H9 (cell line): ENCODE data around the gene CDS1. TPM values are rescaled to one million over a fixed set of nuclear protein-coding genes. Genes with fewer than 3 reads are reported as not detected.

Experiments used
- DNase-seq: peaks from one replicate; pipeline ENCODE4 v3.0.0-alpha.2; 2017
- H2AFZ ChIP-seq: one replicate; pipeline ENCODE4 v1.6.1; 2013; ENCODE audit warnings: mild to moderate bottlenecking, low read length, control low read depth, moderate library complexity
- H2AK5ac ChIP-seq: 2 replicates; pipeline ENCODE4 v1.6.1; 2013; ENCODE audit warnings: low read length, control low read depth, mixed read lengths; ENCODE audit not compliant: insufficient read length
- H2BK120ac ChIP-seq: one replicate; pipeline ENCODE4 v1.6.1; 2013; ENCODE audit warnings: low read depth, mild to moderate bottlenecking, low read length, control low read depth, inconsistent platforms; ENCODE audit not compliant: poor library complexity, severe bottlenecking
- H2BK12ac ChIP-seq: 2 replicates; pipeline ENCODE4 v1.6.1; 2013; ENCODE audit warnings: low read length, control low read depth, mixed read lengths, low read depth; ENCODE audit not compliant: insufficient read length
- H2BK15ac ChIP-seq: 2 replicates; pipeline ENCODE4 v1.6.1; 2013; ENCODE audit warnings: low read depth, low read length, control low read depth
- H2BK20ac ChIP-seq: one replicate; pipeline ENCODE4 v1.6.1; 2013; ENCODE audit warnings: low read depth, mild to moderate bottlenecking, low read length, control low read depth, inconsistent platforms; ENCODE audit not compliant: poor library complexity, severe bottlenecking
- H2BK5ac ChIP-seq: 2 replicates; pipeline ENCODE4 v1.6.1; 2013; ENCODE audit warnings: low read length, control low read depth, mixed read lengths; ENCODE audit not compliant: insufficient read length
- H3K14ac ChIP-seq: 2 replicates; pipeline ENCODE4 v1.6.1; 2013; ENCODE audit warnings: low read length, control low read depth; ENCODE audit not compliant: insufficient read depth
- H3K18ac ChIP-seq: 2 replicates; pipeline ENCODE4 v1.6.1; 2013; ENCODE audit warnings: low read depth, mild to moderate bottlenecking, mixed read lengths, low read length, control low read depth; ENCODE audit not compliant: insufficient read length
- H3K23ac ChIP-seq: 2 replicates; pipeline ENCODE4 v1.6.1; 2013; ENCODE audit warnings: low read length, control low read depth, mixed read lengths, low read depth; ENCODE audit not compliant: insufficient read length
- H3K23me2 ChIP-seq: 2 replicates; pipeline ENCODE4 v1.6.1; 2013; ENCODE audit warnings: low read depth, mild to moderate bottlenecking, mixed read lengths, low read length, control low read depth; ENCODE audit not compliant: insufficient read length, poor library complexity, severe bottlenecking
- H3K27ac ChIP-seq: 2 replicates; pipeline ENCODE4 v1.5.1; 2013; ENCODE audit warnings: low read length, control low read depth, mixed read lengths, low read depth; ENCODE audit not compliant: insufficient read length
- H3K27me3 ChIP-seq: 2 replicates; pipeline ENCODE4 v1.6.1; 2013; ENCODE audit warnings: low read length, control low read depth, inconsistent platforms; ENCODE audit not compliant: insufficient read depth
- H3K4ac ChIP-seq: 2 replicates; pipeline ENCODE4 v1.6.1; 2013; ENCODE audit warnings: low read depth, mild to moderate bottlenecking, control low read depth, inconsistent platforms, low read length, moderate library complexity
- H3K4me1 ChIP-seq: 2 replicates; pipeline ENCODE4 v1.6.1; 2013; ENCODE audit warnings: low read length, control low read depth, inconsistent platforms; ENCODE audit not compliant: insufficient read depth
- H3K4me2 ChIP-seq: 2 replicates; pipeline ENCODE4 v1.6.1; 2013; ENCODE audit warnings: low read length, control low read depth, mixed read lengths; ENCODE audit not compliant: insufficient read length, insufficient read depth
- H3K56ac ChIP-seq: 2 replicates; pipeline ENCODE4 v1.6.1; 2013; ENCODE audit warnings: low read depth, mild to moderate bottlenecking, mixed read lengths, low read length, control low read depth; ENCODE audit not compliant: insufficient read length
- H3K79me1 ChIP-seq: 2 replicates; pipeline ENCODE4 v1.6.1; 2013; ENCODE audit warnings: low read depth, mild to moderate bottlenecking, moderate library complexity, low read length, control low read depth, inconsistent platforms; ENCODE audit not compliant: insufficient read depth, poor library complexity, severe bottlenecking
- H3K79me2 ChIP-seq: 2 replicates; pipeline ENCODE4 v1.6.1; 2013; ENCODE audit warnings: low read length, control low read depth, inconsistent platforms; ENCODE audit not compliant: insufficient read depth
- H3K9ac ChIP-seq: 2 replicates; pipeline ENCODE4 v1.6.1; 2013; ENCODE audit warnings: low read length, control low read depth, mixed read lengths; ENCODE audit not compliant: insufficient read length; ENCODE audit errors: extremely low read depth
- H3K9me3 ChIP-seq: one replicate; pipeline ENCODE4 v1.6.1; 2013; ENCODE audit warnings: low read depth, low read length, inconsistent platforms; ENCODE audit not compliant: control insufficient read depth
- H3T11ph ChIP-seq: one replicate; pipeline ENCODE4 v1.6.1; 2013; ENCODE audit warnings: mild to moderate bottlenecking, low read length, control low read depth, inconsistent platforms
- H4K20me1 ChIP-seq: one replicate; pipeline ENCODE4 v1.6.1; 2013; ENCODE audit not compliant: control insufficient read depth, insufficient read length, insufficient read depth
- H4K5ac ChIP-seq: 2 replicates; pipeline ENCODE4 v1.6.1; 2013; ENCODE audit warnings: low read depth, mild to moderate bottlenecking, mixed read lengths, low read length, control low read depth; ENCODE audit not compliant: insufficient read length
- H4K8ac ChIP-seq: replicated peaks from 2 replicates; pipeline ENCODE4 v1.6.1; 2013; ENCODE audit warnings: low read length, control low read depth, mixed read lengths, low read depth; ENCODE audit not compliant: insufficient read length
- H4K91ac ChIP-seq: 2 replicates; pipeline ENCODE4 v1.6.1; 2013; ENCODE audit warnings: low read depth, mild to moderate bottlenecking, moderate library complexity, mixed read lengths, low read length, control low read depth; ENCODE audit not compliant: insufficient read length
- H3K27ac Mint-ChIP-seq, 3 experiments: 2 replicates in 2 of 3; 3 replicates in 1 of 3; pipeline ENCODE4 v1.8.0; 2020 to 2021; ENCODE audit warnings: mixed read lengths in 3 of 3, mild to moderate bottlenecking in 1 of 3, moderate library complexity in 1 of 3
- H3K27me3 Mint-ChIP-seq: 2 replicates; pipeline ENCODE4 v1.8.0; 2021; ENCODE audit warnings: low read depth, mild to moderate bottlenecking, moderate library complexity, mixed read lengths
- H3K36me3 Mint-ChIP-seq, 3 experiments: 2 replicates in 2 of 3; 3 replicates in 1 of 3; pipeline ENCODE4 v1.8.0; 2020 to 2021; ENCODE audit warnings: low read depth in 3 of 3, mixed read lengths in 3 of 3; ENCODE audit not compliant: insufficient read depth in 1 of 3
- H3K4me1 Mint-ChIP-seq, 2 experiments: 2 replicates each; pipeline ENCODE4 v1.8.0; 2020; ENCODE audit warnings: mixed read lengths in 2 of 2
- H3K4me3 Mint-ChIP-seq, 2 experiments: 2 replicates in 1 of 2; 3 replicates in 1 of 2; pipeline ENCODE4 v1.8.0; 2020 to 2021; ENCODE audit warnings: mild to moderate bottlenecking in 2 of 2, mixed read lengths in 2 of 2, moderate library complexity in 1 of 2
- H3K9me3 Mint-ChIP-seq, 2 experiments: 2 replicates in 1 of 2; 3 replicates in 1 of 2; pipeline ENCODE4 v1.8.0; 2020; ENCODE audit warnings: mild to moderate bottlenecking in 2 of 2, mixed read lengths in 2 of 2, moderate library complexity in 1 of 2
- total RNA-seq: library from RNA; stranded (reverse); gene quantifications from 2 replicates; pipeline ENCODE4 v1.2.1, GENCODE V29; 2021
- TF ChIP-seq, protein P1 (sequence below): fragments of 200-600 bp; sonication (generic); conservative IDR thresholded peaks from 3 replicates; pipeline ENCODE4 v1.8.0; 2021; ENCODE audit warnings: antibody characterized with exemption, mild to moderate bottlenecking

The CDS1 gene
- total RNA-seq, 1 experiment from 2014 or later, result 7.5 TPM

GRCh38 chr4:84672177-84672576, 89.2 kb downstream of the CDS1 start:
- TF ChIP-seq, protein P1, sequence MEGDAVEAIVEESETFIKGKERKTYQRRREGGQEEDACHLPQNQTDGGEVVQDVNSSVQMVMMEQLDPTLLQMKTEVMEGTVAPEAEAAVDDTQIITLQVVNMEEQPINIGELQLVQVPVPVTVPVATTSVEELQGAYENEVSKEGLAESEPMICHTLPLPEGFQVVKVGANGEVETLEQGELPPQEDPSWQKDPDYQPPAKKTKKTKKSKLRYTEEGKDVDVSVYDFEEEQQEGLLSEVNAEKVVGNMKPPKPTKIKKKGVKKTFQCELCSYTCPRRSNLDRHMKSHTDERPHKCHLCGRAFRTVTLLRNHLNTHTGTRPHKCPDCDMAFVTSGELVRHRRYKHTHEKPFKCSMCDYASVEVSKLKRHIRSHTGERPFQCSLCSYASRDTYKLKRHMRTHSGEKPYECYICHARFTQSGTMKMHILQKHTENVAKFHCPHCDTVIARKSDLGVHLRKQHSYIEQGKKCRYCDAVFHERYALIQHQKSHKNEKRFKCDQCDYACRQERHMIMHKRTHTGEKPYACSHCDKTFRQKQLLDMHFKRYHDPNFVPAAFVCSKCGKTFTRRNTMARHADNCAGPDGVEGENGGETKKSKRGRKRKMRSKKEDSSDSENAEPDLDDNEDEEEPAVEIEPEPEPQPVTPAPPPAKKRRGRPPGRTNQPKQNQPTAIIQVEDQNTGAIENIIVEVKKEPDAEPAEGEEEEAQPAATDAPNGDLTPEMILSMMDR, result no peak
- no peak overlapping the region for H3K27ac Mint-ChIP-seq
- no peaks in the 10 kb centered on the region; a peak in 1 of 5 replicates for H3K9me3 Mint-ChIP-seq
- no peak overlapping the region for H3K14ac ChIP-seq
- H3K4me3 Mint-ChIP-seq, result no peak overlapping the region
- H2AK5ac ChIP-seq, result no peak overlapping the region
- H3K4ac ChIP-seq, result no peak overlapping the region
- no peaks in the 10 kb centered on the region for H3K79me1 ChIP-seq
- no peak overlapping the region for H4K91ac ChIP-seq
- H2BK5ac ChIP-seq, result no peak overlapping the region
- no peak overlapping the region for H3K18ac ChIP-seq
- no peak overlapping the region for H3K27ac ChIP-seq
- H4K20me1 ChIP-seq, result no peaks in the 10 kb centered on the region
- no peaks in the 10 kb centered on the region; the same call in 1 of the 2 replicates for H3K27me3 Mint-ChIP-seq
- H3K23ac ChIP-seq, result no peak overlapping the region
- no peak overlapping the region for H2BK15ac ChIP-seq
- H3K36me3 Mint-ChIP-seq, result peaks cover 21 to 42% (median 36%) of the 10 kb centered on the region in 3 experiments; a peak in 6 of 7 replicates
- H3K4me1 ChIP-seq, result no peaks in the 10 kb centered on the region; the same call in 1 of the 2 replicates
- no peak overlapping the region for H3K9ac ChIP-seq
- no peak overlapping the region for H3K56ac ChIP-seq
- H2BK12ac ChIP-seq, result no peak overlapping the region
- no peak overlapping the region for H2AFZ ChIP-seq
- H3T11ph ChIP-seq, result no peak overlapping the region
- no peak overlapping the region for H3K4me2 ChIP-seq
- no peak overlapping the region for H4K5ac ChIP-seq
- no peak overlapping the region for H4K8ac ChIP-seq
- H3K23me2 ChIP-seq, result no peaks in the 10 kb centered on the region
- H3K27me3 ChIP-seq, result no peaks in the 10 kb centered on the region
- H3K79me2 ChIP-seq, result no peaks in the 10 kb centered on the region
- no peaks in the 10 kb centered on the region for H3K4me1 Mint-ChIP-seq
- H2BK120ac ChIP-seq, result no peak overlapping the region
- no peak overlapping the region for H2BK20ac ChIP-seq
- DNase-seq, result no peak
- no peaks in the 10 kb centered on the region for H3K9me3 ChIP-seq
